Thymus (tissue), 11 donors: ENCODE data around the gene RAPGEF4. TPM values are rescaled to one million over a fixed set of nuclear protein-coding genes. Genes with fewer than 3 reads are reported as not detected.
"Not testable (repeated sequence)": the region's sequence is repeated elsewhere in the genome, so short reads cannot be mapped to it uniquely, and the experiment has no call there.

ENCODE experiments used
- DNase-seq, 9 donors: peaks; one replicate each; pipeline ENCODE4 v3.0.0-alpha.2; 2013; ENCODE audit warnings: low spot score in 9 of 9, low read depth in 6 of 9, missing footprints in 1 of 9
- H3K27ac ChIP-seq, 2 donors: one replicate each; pipeline ENCODE4 v1.5.1; 2013; ENCODE audit warnings: control low read depth in 1 of 2, low read depth in 1 of 2, low read length in 1 of 2, mild to moderate bottlenecking in 1 of 2, moderate library complexity in 1 of 2
- H3K27me3 ChIP-seq, 2 donors: one replicate each; pipeline ENCODE4 v1.5.1; 2013; ENCODE audit warnings: low read length in 1 of 2; ENCODE audit not compliant: control insufficient read depth in 2 of 2, insufficient read depth in 1 of 2
- H3K36me3 ChIP-seq, 2 donors: one replicate each; pipeline ENCODE4 v1.5.1; 2013; ENCODE audit warnings: low read length in 1 of 2, mild to moderate bottlenecking in 1 of 2, moderate library complexity in 1 of 2; ENCODE audit not compliant: control insufficient read depth in 2 of 2, insufficient read depth in 2 of 2
- H3K4me1 ChIP-seq, 2 donors: one replicate each; pipeline ENCODE4 v1.5.1; 2013; ENCODE audit warnings: low read length in 2 of 2; ENCODE audit not compliant: control insufficient read depth in 2 of 2, insufficient read depth in 2 of 2
- H3K4me3 ChIP-seq, 2 donors: one replicate each; pipeline ENCODE4 v1.5.1; 2013; ENCODE audit warnings: low read length in 2 of 2, control low read depth in 1 of 2, mild to moderate bottlenecking in 1 of 2
- H3K9me3 ChIP-seq, 2 donors: one replicate each; pipeline ENCODE4 v1.5.1; 2013; ENCODE audit warnings: low read length in 1 of 2, mild to moderate bottlenecking in 1 of 2; ENCODE audit not compliant: control insufficient read depth in 2 of 2, insufficient read depth in 1 of 2
- WGBS: extraction: QIAGEN DNeasy Blood & Tissue Kit; methylation state at CpG from one replicate; pipeline ENCODE4 v1.1.7; 2013; 5-methylcytosine and 5-hydroxymethylcytosine counted together
- polyA plus RNA-seq: library from polyadenylated mRNA; stranded (reverse); fragments of 200-250 nt; gene quantifications from one replicate; pipeline ENCODE4 v1.2.3, GENCODE V29; 2013
- total RNA-seq: library from RNA; stranded (reverse); fragments of 120-200 nt; gene quantifications from one replicate; pipeline ENCODE4 v1.2.4, GENCODE V29; 2013
- donor health status: healthy.

RAPGEF4 gene
- total and polyA plus RNA-seq, 2 donors, result 2.0 to 3.6 TPM

DNA sequence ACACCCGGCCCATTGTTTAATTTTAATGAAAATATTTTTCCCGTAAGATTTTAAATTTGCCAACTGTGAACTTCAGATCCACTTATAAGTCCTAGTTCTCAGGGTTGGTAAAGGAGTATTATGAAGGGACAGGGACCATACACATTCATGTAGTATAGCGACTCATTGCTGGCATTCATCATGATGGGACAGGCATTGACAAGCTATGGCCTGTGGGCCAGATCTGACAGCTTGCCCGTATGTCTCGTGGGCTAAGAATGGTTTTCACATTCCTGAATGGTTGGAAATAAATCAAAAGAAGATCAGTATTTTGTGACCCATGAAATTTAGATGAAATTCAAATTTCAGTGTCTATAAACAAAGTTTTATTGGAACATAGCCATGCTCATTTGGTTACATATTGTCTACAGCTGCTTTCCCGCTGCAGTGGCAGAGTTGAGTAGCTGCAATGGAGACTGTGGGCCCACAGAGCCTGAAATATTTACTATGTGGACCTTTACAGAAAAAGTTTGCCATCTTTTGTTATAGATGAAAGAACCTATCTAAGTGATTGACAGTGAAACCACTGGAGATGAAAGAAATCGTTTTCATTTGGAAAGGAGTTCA lies 4.1 kb downstream of the RAPGEF4 start:
- no peaks in the 10 kb centered on the region for H3K36me3 ChIP-seq
- no peaks in the 10 kb centered on the region for H3K9me3 ChIP-seq
- H3K4me1 ChIP-seq, result peaks cover 4 to 7% of the 10 kb centered on the region in 2 donors
- H3K27ac ChIP-seq, result no peak overlapping the region
- peaks cover 19 to 33% of the 10 kb centered on the region in 2 donors for H3K27me3 ChIP-seq
- WGBS, result 95% methylated on average over 7 of the region's 7 CpGs
- no peak overlapping the region for H3K4me3 ChIP-seq
- no peak for DNase-seq

- WGBS, result 92% methylated on average over 5 of the region's 5 CpGs
- Histone ChIP-seq H3K36me3 (no peaks in the 10 kb centered on the region), H3K27me3 (peaks cover 9 to 24% of the 10 kb centered on the region in 2 donors), H3K4me3 (no peak overlapping the region), H3K4me1 (peaks cover 3 to 4% of the 10 kb centered on the region in 2 donors), H3K27ac (no peak overlapping the region), H3K9me3 (no peaks in the 10 kb centered on the region)
- DNase-seq, result no peak
Observed at GRCh38 chr2:172740856-172741255, 5.2 kb downstream of the RAPGEF4 start.

- no peak overlapping the region for H3K27ac ChIP-seq
- 94% methylated on average over 9 of the region's 9 CpGs for WGBS
- H3K9me3 ChIP-seq, result no peaks in the 10 kb centered on the region
- no peaks in the 10 kb centered on the region for H3K4me1 ChIP-seq
- no peak overlapping the region for H3K4me3 ChIP-seq
- no peaks in the 10 kb centered on the region for H3K36me3 ChIP-seq
- DNase-seq, result no peak
- peaks cover 0 to 3% of the 10 kb centered on the region in 2 donors for H3K27me3 ChIP-seq
Observed at GRCh38 chr2:172742931-172743540, 7.4 kb downstream of the RAPGEF4 start.

- DNase-seq, result no peak
- Histone ChIP-seq H3K27me3 (no peaks in the 10 kb centered on the region), H3K36me3 (no peaks in the 10 kb centered on the region), H3K4me1 (no peaks in the 10 kb centered on the region), H3K9me3 (no peaks in the 10 kb centered on the region), H3K27ac (no peak overlapping the region), H3K4me3 (no peak overlapping the region)
- 94% methylated on average over 1 of the region's 1 CpG for WGBS
Observed at GRCh38 chr2:172743898-172744297, 8.3 kb downstream of the RAPGEF4 start.

DNA sequence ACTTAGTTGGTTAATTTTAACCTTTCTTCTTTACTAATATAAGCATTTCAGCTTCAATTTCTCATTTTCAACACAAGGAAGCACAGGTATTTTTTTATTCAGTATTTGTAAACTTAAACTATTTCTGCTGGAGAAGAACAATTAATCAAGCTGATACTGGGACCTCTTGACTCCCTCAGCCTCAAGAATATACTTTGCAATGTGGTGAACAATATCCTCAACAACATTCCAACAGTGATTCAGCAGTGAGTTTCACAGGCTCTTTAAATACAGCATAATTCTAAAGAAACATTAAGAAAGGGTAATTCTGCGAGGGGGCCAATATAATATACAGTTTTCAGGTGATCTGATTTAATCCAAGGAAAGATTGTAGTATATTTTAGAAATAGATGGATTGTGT lies 10.0 kb downstream of the RAPGEF4 start:
- H3K9me3 ChIP-seq, result no peaks in the 10 kb centered on the region
- no peaks in the 10 kb centered on the region for H3K27me3 ChIP-seq
- WGBS, result 98% methylated on average over 1 of the region's 1 CpG
- no peaks in the 10 kb centered on the region for H3K4me1 ChIP-seq
- no peak overlapping the region for H3K4me3 ChIP-seq
- H3K36me3 ChIP-seq, result no peaks in the 10 kb centered on the region
- no peak for DNase-seq
- H3K27ac ChIP-seq, result no peak overlapping the region

DNA sequence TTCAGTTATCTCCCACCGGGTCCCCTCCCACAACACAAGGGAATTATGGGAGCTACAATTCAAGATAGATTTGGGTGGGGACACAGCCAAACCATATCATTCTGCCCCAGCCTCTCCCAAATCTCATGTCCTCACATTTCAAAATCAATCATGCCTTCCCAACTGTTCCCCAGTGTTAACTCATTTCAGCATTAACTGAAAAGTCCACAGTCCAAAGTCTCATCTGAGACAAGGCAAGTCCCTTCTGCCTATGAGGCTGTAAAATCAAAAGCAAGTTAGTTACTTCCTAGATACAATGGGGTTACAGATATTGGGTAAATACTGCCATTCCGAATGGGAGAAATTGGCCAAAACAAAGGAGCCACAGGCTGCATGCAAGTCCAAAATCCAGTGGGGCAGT lies 12.9 kb downstream of the RAPGEF4 start:
- WGBS, result 94% methylated on average over 2 of the region's 2 CpGs
- not testable (repeated sequence) for H3K9me3 ChIP-seq, DNase-seq, H3K27me3 ChIP-seq, H3K4me1 ChIP-seq, H3K27ac ChIP-seq, H3K36me3 ChIP-seq, H3K4me3 ChIP-seq

DNA sequence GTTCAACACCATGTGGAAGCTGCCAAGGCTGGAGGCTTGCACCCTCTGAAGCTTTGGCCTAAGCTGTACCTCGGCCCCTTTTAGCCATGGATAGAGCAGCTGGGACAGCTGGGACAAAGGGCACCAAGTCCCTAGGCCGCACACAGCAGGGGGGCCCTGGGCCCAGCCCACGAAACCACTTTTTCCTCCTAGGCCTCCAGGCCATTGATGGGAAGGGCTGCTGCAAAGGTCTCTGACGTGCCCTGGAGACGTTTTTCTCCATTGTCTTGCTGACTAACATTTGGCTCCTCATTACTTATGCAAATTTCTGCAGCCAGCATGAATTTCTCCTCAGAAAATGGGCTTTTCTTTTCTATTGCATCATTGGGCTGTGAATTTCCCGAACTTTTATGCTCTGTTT lies 13.7 kb downstream of the RAPGEF4 start:
- Histone ChIP-seq H3K27ac (no peak overlapping the region), H3K4me1 (no peaks in the 10 kb centered on the region), H3K9me3 (no peaks in the 10 kb centered on the region), H3K27me3 (no peaks in the 10 kb centered on the region), H3K4me3 (no peak overlapping the region), H3K36me3 (no peaks in the 10 kb centered on the region)
- 93% methylated on average over 6 of the region's 6 CpGs for WGBS
- DNase-seq, result no peak

- DNase-seq, result no peak
- no peak overlapping the region for H3K27ac ChIP-seq
- 42% methylated on average over 2 of the region's 2 CpGs for WGBS
Observed at GRCh38 chr2:172751564-172751963, 15.9 kb downstream of the RAPGEF4 start.

DNA sequence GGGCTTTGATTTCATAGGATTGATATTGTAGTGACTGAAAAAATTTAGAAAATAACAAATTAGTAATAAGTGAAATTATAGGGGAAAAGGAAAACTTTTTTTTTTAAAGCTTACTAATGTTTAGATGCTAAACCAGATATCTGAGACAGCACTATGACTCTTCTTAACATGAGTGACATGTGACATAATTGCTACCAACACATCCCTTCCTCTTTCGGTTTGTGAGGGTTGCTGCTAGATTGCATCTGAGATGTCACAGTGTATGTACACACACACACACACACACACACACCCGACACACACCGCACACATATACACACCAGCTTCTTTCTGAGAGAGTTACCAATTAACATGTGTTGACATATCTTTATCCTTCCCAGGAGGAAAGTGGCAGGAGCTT lies 18.0 kb downstream of the RAPGEF4 start:
- H3K27me3 ChIP-seq, result no peaks in the 10 kb centered on the region
- DNase-seq, result peak in 3 of 9 donors; percentile 13 to 40 (median 33)
- WGBS, result 88% methylated on average over 3 of the region's 3 CpGs

More at GRCh38 chr2:172751564-172751963, 15.9 kb downstream of the RAPGEF4 start:
- no peaks in the 10 kb centered on the region for H3K9me3 ChIP-seq
- H3K4me3 ChIP-seq, result no peak overlapping the region
- no peaks in the 10 kb centered on the region for H3K27me3 ChIP-seq
- H3K4me1 ChIP-seq, result no peaks in the 10 kb centered on the region
- H3K36me3 ChIP-seq, result no peaks in the 10 kb centered on the region

More for the DNA sequence above, 18.0 kb downstream of the RAPGEF4 start:
- peaks cover 0 to 8% of the 10 kb centered on the region in 2 donors for H3K4me1 ChIP-seq
- no peak overlapping the region for H3K27ac ChIP-seq
- H3K9me3 ChIP-seq, result no peaks in the 10 kb centered on the region
- no peak overlapping the region for H3K4me3 ChIP-seq
- H3K36me3 ChIP-seq, result no peaks in the 10 kb centered on the region
